ENCODE data around the gene TSHZ1.
"Not testable (repeated sequence)": the region's sequence is repeated elsewhere in the genome, so short reads cannot be mapped to it uniquely, and the experiment has no call there.

Gene TSHZ1

DNA sequence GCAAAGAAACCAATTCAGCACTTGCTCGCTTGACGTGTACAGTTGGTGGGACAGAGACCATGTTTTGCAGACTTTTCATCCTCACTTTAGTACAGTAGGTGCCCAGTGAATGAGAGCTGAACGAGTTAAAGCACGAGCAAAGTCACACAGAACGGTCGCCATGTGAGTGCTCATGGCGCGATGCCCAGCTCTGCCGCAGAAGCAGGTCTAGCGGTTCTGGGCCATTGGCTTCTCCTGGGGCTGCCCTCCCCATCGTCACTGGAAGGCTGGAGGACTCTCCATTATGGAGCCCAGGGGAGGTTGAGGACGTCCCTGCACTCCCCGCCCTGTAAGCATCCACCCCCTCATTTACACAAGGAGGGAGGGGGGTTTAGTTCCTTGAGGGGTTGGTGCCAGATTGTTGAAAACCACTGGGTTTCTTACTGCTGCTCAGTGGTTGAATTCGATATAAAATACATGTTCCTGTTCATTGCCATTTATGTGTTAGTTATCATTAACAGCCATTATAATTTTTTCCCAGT, 26.6 kb upstream of the TSHZ1 start:
- no peak for DNase-seq (ENCODE audit: low read depth in 2 of 2)

- DNase-seq (ENCODE audit: low read depth in 2 of 2) = no peak
These were observed 25.1 kb upstream of the TSHZ1 start for GRCh38 chr18:75185460-75185859.

GRCh38 chr18:75187702-75188101, 22.9 kb upstream of the TSHZ1 start:
- not testable (repeated sequence) for DNase-seq (ENCODE audit: low read depth in 2 of 2)

GRCh38 chr18:75189696-75190095, 20.9 kb upstream of the TSHZ1 start:
- DNase-seq (ENCODE audit: low read depth in 2 of 2) = no peak

GRCh38 chr18:75192899-75193298, 17.7 kb upstream of the TSHZ1 start:
- no peak for DNase-seq (ENCODE audit: low read depth in 2 of 2)

GRCh38 chr18:75198036-75198435, 12.6 kb upstream of the TSHZ1 start:
- no peak for DNase-seq (ENCODE audit: low read depth in 2 of 2)

DNA sequence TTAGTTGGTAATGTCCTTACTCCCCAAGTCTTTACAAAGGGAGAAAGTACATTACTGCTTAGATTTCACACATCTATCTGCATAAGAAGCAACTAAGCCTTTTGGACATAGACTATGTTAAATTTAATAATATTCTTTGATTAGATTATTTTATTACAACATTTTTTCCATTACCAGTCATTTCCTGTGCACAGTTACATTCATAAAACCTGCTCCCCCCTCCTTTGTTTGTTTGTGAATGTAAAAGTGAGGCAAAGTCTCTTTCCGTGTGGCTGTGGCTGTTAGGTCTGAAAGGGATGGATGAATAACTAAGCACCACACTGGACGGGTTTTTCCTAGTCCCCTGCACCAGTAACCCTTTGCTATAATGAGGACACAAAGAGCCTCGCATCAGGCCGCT, 11.3 kb upstream of the TSHZ1 start:
- no peak for DNase-seq (ENCODE audit: low read depth in 2 of 2)

DNA sequence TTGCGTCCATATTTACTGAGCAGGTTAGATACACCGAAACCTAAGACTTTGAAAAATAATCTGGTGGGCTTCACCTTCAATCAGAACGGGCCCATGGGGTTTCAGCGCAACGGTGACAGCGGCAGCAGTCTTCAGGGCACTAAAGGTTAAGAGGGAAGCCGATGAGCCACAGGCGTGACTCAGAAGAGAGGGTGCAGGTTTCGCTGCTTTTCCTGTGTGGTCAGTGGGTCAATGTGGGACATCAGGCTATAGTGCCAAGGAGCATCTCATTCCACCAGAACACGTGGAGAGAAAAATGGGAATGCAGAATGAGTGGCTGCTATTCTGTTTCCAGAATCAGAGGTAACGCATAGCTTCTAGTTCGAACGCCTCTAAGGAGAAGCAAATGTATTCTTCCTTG, 10.5 kb upstream of the TSHZ1 start:
- DNase-seq (ENCODE audit: low read depth in 2 of 2) = no peak

GRCh38 chr18:75200605-75201280, 9.9 kb upstream of the TSHZ1 start:
- no peak for DNase-seq (ENCODE audit: low read depth in 2 of 2)

GRCh38 chr18:75201282-75202270, 9.0 kb upstream of the TSHZ1 start:
- no peak for DNase-seq (ENCODE audit: low read depth in 2 of 2)

GRCh38 chr18:75202696-75203365, 7.8 kb upstream of the TSHZ1 start:
- no peak for DNase-seq (ENCODE audit: low read depth in 2 of 2)

GRCh38 chr18:75203416-75204268, 7.0 kb upstream of the TSHZ1 start:
- DNase-seq (ENCODE audit: low read depth in 2 of 2) = no peak

DNA sequence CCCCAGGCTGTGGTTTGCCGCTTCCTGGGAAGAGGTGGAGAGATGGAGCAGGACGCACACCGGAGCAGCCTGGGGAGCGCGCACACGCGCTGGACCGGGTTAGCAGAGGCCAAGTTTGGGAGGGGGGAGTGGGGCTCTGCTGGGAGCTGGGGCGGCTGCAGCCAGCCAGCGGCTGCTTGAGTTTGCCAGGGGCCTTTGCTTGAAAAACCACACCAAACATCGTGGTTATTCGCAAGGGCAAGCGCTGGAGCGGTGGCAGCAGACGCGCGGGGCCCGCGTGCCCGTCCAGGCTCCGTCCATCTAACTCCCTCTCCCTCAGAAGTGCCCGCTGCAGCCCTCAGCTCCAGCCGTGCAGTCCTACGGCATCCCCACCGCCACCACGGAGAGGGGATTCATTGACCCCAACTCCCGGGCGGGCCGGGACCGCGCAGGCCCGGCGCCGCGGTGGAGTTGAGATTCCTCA, 6.3 kb upstream of the TSHZ1 start:
- DNase-seq (ENCODE audit: low read depth in 2 of 2) = no peak

- no peak for DNase-seq (ENCODE audit: low read depth in 2 of 2)
These were observed 5.7 kb upstream of the TSHZ1 start for GRCh38 chr18:75204732-75205513.

DNA sequence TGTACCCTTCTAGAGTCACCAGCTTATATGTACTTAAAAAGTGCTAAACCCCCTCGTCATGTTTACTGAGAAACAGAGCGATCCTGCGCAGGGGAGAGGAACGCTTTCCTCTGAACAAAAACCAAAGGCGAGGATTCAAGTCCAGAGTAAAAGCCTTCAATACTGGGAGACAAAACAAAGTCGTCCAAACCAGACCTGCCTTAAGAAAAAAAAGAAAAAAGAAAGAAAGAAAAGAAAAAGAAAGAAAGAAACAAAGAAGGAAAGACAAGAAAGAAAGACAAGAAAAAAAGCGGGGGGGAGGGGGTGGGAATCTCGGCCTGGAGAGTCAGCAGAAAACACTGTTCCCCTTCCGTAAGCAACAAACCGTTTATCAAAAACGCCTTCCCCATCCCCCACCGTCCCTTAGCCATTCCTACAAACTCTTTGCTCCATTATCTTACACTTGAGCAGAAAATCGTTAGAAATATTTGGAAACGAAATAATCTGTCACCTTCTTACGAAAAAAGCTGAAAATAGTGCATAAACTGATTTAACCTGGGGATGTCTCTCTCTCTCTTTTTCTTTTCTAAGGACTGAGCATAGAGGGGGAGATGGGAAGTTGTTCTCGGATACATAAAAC, 5.0 kb upstream of the TSHZ1 start:
- no peak for DNase-seq (ENCODE audit: low read depth in 2 of 2)

- no peak for DNase-seq (ENCODE audit: low read depth in 2 of 2)
These were observed 3.9 kb upstream of the TSHZ1 start for GRCh38 chr18:75206452-75207309.

DNA sequence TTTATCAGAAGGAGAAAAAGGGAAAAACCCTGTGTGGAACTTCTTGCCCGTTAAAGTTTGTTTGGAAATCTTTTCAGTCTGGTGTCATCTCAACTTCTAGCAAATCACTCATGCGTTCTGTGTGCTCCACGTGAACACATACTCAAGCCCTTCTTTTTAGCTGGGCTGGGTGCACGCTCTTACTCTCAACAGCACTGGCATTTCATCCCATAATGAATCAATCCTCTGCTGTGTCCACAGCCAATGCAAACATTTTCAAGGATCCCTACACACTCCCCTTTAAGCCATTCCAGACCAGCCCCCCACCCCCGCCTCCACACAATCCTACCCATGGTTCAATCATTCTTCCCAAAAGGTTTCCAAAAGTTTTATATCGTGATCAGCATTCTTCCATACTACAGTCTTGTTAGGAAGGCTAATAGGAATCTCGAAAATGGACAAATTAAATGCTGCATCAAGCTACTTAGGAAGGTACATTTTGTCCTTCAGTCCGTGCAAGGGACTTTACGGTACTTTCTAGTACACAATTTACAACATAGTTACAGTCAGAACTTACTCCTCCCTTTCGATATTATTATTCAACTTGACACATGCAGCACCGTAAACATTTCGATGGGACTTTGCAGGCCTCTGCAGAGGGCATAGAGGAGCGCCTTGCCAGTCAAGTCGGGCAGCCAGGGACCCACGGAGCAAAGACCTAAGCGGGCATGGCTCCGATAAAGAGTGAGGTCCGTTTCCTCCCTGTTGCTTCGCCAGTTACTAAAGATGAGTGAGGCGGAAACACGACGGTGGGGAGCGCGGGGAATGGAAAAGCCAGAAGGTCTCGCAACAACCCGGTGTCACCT, 3.1 kb upstream of the TSHZ1 start:
- no peak for DNase-seq (ENCODE audit: low read depth in 2 of 2)

Data from fibroblast of skin of left biceps (primary cell).